ENCODE results near the gene FARS2.
A peak's percentile ranks its signal among the peaks of the same experiment; 100 is the strongest.

The FARS2 gene

DNA sequence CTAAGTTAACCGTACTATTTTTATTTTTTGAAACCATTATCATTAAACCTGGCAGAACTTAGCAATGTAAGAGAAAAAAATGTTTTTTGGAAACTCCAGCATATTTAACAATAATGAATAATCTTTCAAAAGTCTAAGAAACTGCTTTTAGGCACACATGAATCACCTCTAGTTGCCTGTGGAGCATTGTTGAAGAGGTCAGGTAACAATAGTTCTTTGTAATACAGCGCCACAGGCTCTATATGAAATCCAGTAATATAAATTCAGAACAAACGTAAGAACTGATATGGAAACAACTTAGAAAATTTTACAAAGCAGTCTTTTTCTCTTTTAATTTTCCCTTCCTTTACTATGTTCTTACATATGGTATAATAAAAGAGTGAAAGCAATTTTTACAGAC lies 10.9 kb upstream of the FARS2 start:
- no peak for DNase-seq (ENCODE audit: low read depth)
- no peaks in the 10 kb centered on the region for H3K9me3 ChIP-seq (ENCODE audit: control insufficient read depth, low read length)
- no peak overlapping the region for H3K4me3 ChIP-seq (ENCODE audit: low read length)
- no peak overlapping the region for H3K9ac ChIP-seq (ENCODE audit: low read length)
- H3K4me1 ChIP-seq (ENCODE audit: control insufficient read depth, insufficient read depth, low read length), result peaks cover 5% of the 10 kb centered on the region
- H3K36me3 ChIP-seq (ENCODE audit: control insufficient read depth, insufficient read depth, low read length, severe bottlenecking), result no peaks in the 10 kb centered on the region
- H3K27me3 ChIP-seq (replicated peaks; ENCODE audit: control insufficient read depth, insufficient read depth, low read length), result no peaks in the 10 kb centered on the region

DNA sequence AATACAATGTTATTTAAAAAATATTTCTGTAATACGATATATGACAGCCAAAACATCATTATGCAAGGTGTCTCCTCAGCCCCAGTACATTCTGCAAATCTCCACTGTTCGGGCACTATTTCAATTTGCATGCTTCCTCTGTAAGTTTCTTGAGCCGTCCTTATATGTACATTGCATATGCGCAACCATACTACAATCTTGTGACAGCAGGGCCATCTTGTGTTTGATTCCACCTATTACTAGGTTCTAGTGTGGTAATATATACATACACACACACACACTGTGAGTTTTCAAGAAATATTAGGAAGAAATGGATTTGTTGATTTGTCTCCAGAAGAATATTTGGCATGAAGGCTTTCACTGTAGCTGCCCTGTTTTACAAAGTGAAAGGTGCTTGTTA lies 10.4 kb upstream of the FARS2 start:
- Histone ChIP-seq H3K4me1 (ENCODE audit: control insufficient read depth, insufficient read depth, low read length) (peaks cover 5% of the 10 kb centered on the region), H3K9me3 (ENCODE audit: control insufficient read depth, low read length) (no peaks in the 10 kb centered on the region), H3K9ac (ENCODE audit: low read length) (no peak overlapping the region), H3K36me3 (ENCODE audit: control insufficient read depth, insufficient read depth, low read length, severe bottlenecking) (no peaks in the 10 kb centered on the region), H3K27me3 (replicated peaks; ENCODE audit: control insufficient read depth, insufficient read depth, low read length) (no peaks in the 10 kb centered on the region), H3K4me3 (ENCODE audit: low read length) (no peak overlapping the region)
- no peak for DNase-seq (ENCODE audit: low read depth)

DNA sequence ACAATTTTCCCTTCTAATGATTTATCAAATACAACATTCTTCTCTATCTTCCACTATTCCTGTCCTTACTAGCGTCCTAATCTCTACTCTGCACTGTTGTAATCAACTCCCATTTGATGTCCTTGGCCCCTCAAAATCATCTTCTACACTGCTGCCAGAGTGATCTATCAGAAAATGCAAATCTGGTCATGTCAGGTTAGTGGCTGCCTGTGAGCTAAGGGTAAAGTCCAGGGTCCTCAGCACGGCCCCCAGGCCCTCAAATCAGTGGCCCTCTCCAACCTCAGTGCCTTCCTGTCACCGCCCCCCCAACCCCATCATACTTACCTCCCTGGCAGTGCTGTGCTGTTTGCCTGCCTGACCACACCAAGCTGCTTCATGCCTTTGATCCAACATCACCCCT lies 4.4 kb upstream of the FARS2 start:
- Histone ChIP-seq H3K27me3 (replicated peaks; ENCODE audit: control insufficient read depth, insufficient read depth, low read length) (no peaks in the 10 kb centered on the region), H3K9me3 (ENCODE audit: control insufficient read depth, low read length) (no peaks in the 10 kb centered on the region), H3K4me3 (ENCODE audit: low read length) (no peak overlapping the region), H3K36me3 (ENCODE audit: control insufficient read depth, insufficient read depth, low read length, severe bottlenecking) (no peaks in the 10 kb centered on the region), H3K9ac (ENCODE audit: low read length) (no peak overlapping the region), H3K4me1 (ENCODE audit: control insufficient read depth, insufficient read depth, low read length) (peaks cover 8% of the 10 kb centered on the region)
- no peak for DNase-seq (ENCODE audit: low read depth)

DNA sequence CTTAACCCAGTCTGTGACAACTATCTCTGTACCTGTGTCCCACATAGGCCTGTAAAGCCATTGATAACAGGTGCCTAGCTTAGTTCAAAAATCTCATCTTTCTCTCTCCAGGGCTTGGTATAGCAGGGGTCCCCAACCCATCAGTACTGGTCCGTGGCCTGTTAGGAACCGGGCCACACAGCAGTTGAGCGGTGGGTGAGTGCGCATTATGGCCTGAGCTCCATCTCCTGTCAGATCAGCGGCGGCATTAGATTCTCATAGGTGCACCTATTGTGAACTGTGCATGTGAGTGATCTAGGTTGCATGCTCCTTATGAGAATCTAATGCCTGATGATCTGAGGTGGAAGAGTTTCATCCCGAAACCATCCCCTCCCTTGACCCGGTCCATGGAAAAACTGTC lies 3.9 kb upstream of the FARS2 start:
- Histone ChIP-seq H3K36me3 (ENCODE audit: control insufficient read depth, insufficient read depth, low read length, severe bottlenecking) (no peaks in the 10 kb centered on the region), H3K4me3 (ENCODE audit: low read length) (no peak overlapping the region), H3K27me3 (replicated peaks; ENCODE audit: control insufficient read depth, insufficient read depth, low read length) (no peaks in the 10 kb centered on the region), H3K9me3 (ENCODE audit: control insufficient read depth, low read length) (no peaks in the 10 kb centered on the region), H3K4me1 (ENCODE audit: control insufficient read depth, insufficient read depth, low read length) (peaks cover 8% of the 10 kb centered on the region), H3K9ac (ENCODE audit: low read length) (no peak overlapping the region)
- no peak for DNase-seq (ENCODE audit: low read depth)

DNA sequence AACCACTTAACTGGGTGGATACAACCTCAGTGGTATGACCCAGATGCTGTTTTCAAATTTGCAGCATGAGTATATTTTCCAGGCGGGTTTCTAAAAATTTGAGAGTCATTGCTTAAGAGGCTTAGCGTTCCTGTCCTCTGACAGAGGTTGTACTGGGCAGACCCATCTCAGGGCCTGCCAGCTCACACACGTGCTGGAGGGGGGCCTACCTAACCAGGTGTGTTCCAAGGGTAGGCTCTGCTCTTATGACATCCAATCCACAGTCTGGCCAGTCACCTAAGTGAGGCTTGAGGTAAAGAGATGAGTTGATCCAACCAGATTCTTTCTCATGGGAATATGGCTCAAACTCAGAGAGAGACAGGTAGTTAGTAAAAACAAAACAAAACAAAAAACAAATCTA lies 1.9 kb upstream of the FARS2 start:
- H3K4me3 ChIP-seq (ENCODE audit: low read length), result peak overlapping the region; percentile 94
- H3K27me3 ChIP-seq (replicated peaks; ENCODE audit: control insufficient read depth, insufficient read depth, low read length), result no peaks in the 10 kb centered on the region
- no peaks in the 10 kb centered on the region for H3K9me3 ChIP-seq (ENCODE audit: control insufficient read depth, low read length)
- H3K36me3 ChIP-seq (ENCODE audit: control insufficient read depth, insufficient read depth, low read length, severe bottlenecking), result no peaks in the 10 kb centered on the region
- peak overlapping the region; percentile 74 for H3K9ac ChIP-seq (ENCODE audit: low read length)
- peaks cover 8% of the 10 kb centered on the region for H3K4me1 ChIP-seq (ENCODE audit: control insufficient read depth, insufficient read depth, low read length)
- DNase-seq (ENCODE audit: low read depth), result no peak

DNA sequence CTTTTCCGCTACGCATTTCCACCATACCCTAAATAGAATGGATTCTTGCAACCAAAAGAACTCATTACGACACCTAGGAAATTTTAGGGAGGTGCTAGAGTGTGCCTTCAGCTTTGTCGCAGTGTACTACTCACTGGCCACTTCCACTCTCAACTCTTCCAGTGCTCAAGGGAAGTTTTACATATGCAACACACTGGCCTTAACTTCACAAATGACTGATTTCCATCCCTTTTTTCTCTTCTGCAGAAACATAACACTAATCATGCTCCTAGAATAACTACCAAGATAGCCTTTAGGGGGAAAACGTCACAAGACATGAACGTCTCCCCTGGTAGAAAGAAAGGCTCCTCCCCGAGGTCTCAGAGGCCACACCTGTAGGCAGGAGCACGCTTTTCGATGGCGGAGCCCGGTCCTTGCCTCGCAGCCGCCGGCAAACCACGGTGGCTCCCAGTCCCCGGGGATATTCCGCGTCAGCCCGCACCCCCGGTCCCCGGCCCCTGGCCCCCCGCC lies 1.1 kb upstream of the FARS2 start:
- Histone ChIP-seq H3K4me3 (ENCODE audit: low read length) (peak overlapping the region; percentile 94), H3K9me3 (ENCODE audit: control insufficient read depth, low read length) (no peaks in the 10 kb centered on the region), H3K4me1 (ENCODE audit: control insufficient read depth, insufficient read depth, low read length) (peaks cover 8% of the 10 kb centered on the region), H3K27me3 (replicated peaks; ENCODE audit: control insufficient read depth, insufficient read depth, low read length) (no peaks in the 10 kb centered on the region), H3K9ac (ENCODE audit: low read length) (peak overlapping the region; percentile 74), H3K36me3 (ENCODE audit: control insufficient read depth, insufficient read depth, low read length, severe bottlenecking) (no peaks in the 10 kb centered on the region)
- DNase-seq (ENCODE audit: low read depth), result peak; percentile 60

DNA sequence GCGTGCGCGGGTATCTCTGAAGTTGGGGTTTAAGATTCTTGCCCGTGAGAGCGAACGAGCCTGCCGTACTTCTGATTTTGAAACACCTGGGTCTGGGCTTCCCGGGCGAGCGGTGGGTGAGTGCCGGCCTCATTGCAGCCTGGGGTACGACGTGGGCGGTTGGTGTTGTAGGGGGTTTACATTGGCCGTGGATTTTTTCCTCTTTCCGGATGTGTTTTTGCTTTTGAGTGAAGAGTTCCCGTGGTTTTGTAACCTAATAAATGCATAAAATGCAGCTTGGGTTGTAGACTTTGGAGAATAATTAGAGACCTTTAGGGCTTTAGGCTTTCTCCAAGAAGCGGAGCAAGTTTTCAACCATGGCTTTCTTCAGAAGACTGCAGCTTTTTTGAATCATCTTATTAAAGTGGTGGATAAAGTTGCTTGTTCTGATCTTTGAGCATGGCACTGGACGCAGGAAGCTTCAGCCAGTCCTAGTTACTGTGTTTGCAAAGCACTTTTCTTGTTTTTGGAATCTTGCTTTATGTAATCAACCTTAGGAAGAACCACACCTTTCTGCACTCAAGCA lies 314 bp downstream of the FARS2 start:
- DNase-seq (ENCODE audit: low read depth), result no peak

DNA sequence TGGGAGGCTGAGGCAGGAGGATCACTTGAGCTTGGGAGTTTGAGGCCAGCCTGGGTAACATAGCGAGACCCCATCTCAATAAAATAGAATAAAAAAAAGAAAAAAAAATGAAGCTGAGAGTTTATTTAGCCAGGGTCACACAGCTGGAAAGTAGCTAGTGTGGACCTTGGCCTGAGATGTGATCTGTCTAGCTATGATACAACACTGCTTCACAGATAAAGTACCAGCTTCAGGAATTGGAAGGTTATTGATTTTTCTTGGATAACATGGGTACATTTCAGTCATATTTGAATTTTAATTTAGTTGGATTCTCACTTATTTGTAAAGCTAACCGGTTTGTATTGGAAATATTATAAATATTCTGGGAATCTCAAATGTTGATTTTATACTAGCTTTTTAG lies 5.1 kb downstream of the FARS2 start:
- Histone ChIP-seq H3K36me3 (ENCODE audit: control insufficient read depth, insufficient read depth, low read length, severe bottlenecking) (no peaks in the 10 kb centered on the region), H3K9ac (ENCODE audit: low read length) (no peak overlapping the region)

More for the DNA sequence above, 314 bp downstream of the FARS2 start:
- peaks cover 8% of the 10 kb centered on the region for H3K4me1 ChIP-seq (ENCODE audit: control insufficient read depth, insufficient read depth, low read length)
- no peaks in the 10 kb centered on the region for H3K36me3 ChIP-seq (ENCODE audit: control insufficient read depth, insufficient read depth, low read length, severe bottlenecking)
- H3K9me3 ChIP-seq (ENCODE audit: control insufficient read depth, low read length), result no peaks in the 10 kb centered on the region
- no peaks in the 10 kb centered on the region for H3K27me3 ChIP-seq (replicated peaks; ENCODE audit: control insufficient read depth, insufficient read depth, low read length)
- peak overlapping the region; percentile 94 for H3K4me3 ChIP-seq (ENCODE audit: low read length)
- peak overlapping the region; percentile 97 for H3K9ac ChIP-seq (ENCODE audit: low read length)

DNA sequence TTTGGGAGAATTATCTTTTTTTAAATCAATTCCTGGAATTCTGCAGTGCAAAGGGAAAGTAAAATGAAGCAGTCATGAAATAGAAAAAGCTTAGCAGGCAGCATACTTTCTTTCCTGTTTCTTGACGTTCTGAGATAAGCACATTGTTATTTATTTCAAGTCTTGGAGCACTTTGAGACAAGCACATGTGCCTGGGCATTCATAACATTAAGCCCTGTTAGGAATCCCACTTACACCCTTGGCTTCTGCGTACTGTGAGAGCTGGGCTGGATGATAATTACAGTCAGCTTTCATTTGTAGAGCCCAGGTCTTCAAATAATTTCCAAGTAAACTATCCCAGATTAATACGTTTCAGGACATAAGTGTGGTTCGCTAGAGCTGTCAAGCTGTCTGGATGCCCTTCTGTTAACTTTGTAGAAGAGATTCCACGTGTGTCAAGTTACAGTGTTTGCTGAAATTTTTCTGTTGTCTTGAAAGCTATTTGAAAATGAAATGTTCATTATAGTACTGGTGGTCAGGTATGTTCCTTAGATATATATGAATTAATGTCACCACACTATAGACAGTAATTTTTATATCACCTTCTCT lies 8.9 kb downstream of the FARS2 start:
- Histone ChIP-seq H3K4me3 (ENCODE audit: low read length) (no peak overlapping the region), H3K9me3 (ENCODE audit: control insufficient read depth, low read length) (no peaks in the 10 kb centered on the region), H3K4me1 (ENCODE audit: control insufficient read depth, insufficient read depth, low read length) (no peaks in the 10 kb centered on the region), H3K9ac (ENCODE audit: low read length) (no peak overlapping the region), H3K36me3 (ENCODE audit: control insufficient read depth, insufficient read depth, low read length, severe bottlenecking) (no peaks in the 10 kb centered on the region), H3K27me3 (replicated peaks; ENCODE audit: control insufficient read depth, insufficient read depth, low read length) (no peaks in the 10 kb centered on the region)
- no peak for DNase-seq (ENCODE audit: low read depth)

More for the DNA sequence above, 5.1 kb downstream of the FARS2 start:
- Histone ChIP-seq H3K4me3 (ENCODE audit: low read length) (no peak overlapping the region), H3K4me1 (ENCODE audit: control insufficient read depth, insufficient read depth, low read length) (no peaks in the 10 kb centered on the region), H3K27me3 (replicated peaks; ENCODE audit: control insufficient read depth, insufficient read depth, low read length) (no peaks in the 10 kb centered on the region), H3K9me3 (ENCODE audit: control insufficient read depth, low read length) (no peaks in the 10 kb centered on the region)
- no peak for DNase-seq (ENCODE audit: low read depth)

DNA sequence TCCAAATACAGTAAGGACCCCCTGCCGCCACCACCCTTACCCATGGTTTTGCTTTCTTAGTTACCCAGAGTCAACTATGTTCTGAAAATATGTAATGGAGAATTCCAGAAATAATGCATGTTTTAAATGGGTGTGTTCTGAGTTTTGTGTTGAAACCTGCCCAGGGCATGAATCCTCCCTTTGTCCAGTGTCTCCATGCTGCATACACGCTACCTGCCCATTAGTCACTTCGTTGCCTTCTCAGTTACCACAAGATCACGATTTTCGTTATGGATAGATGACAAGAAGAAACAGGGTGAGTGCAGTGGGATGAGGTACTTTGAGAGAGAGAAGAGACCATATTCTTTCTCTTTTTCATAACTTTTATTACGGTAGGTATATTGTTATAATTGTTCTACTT lies 10.6 kb downstream of the FARS2 start:
- Histone ChIP-seq H3K9me3 (ENCODE audit: control insufficient read depth, low read length) (no peaks in the 10 kb centered on the region), H3K27me3 (replicated peaks; ENCODE audit: control insufficient read depth, insufficient read depth, low read length) (no peaks in the 10 kb centered on the region), H3K4me3 (ENCODE audit: low read length) (no peak overlapping the region), H3K9ac (ENCODE audit: low read length) (no peak overlapping the region), H3K4me1 (ENCODE audit: control insufficient read depth, insufficient read depth, low read length) (no peaks in the 10 kb centered on the region), H3K36me3 (ENCODE audit: control insufficient read depth, insufficient read depth, low read length, severe bottlenecking) (no peaks in the 10 kb centered on the region)
- no peak for DNase-seq (ENCODE audit: low read depth)

DNA sequence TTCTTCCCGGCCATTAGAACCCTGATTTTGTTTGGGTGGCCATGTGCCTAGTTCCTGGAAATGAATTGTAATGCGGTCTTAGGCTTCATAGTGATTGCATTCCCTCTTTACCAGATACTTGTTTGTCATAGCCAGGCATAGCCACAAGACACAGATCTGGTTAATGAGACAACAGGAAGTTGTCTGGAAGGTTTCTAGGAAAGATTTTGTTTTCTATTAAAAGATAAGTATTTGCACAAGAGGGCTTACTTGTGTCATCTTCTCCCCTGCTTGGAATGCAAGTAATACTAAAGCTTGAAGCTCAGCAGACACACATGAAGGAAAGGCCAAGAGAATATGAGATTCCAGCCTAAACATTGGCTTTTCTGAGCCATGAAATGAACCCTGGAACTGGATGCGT lies 12.9 kb downstream of the FARS2 start:
- DNase-seq (ENCODE audit: low read depth), result no peak
- no peaks in the 10 kb centered on the region for H3K36me3 ChIP-seq (ENCODE audit: control insufficient read depth, insufficient read depth, low read length, severe bottlenecking)
- H3K4me1 ChIP-seq (ENCODE audit: control insufficient read depth, insufficient read depth, low read length), result no peaks in the 10 kb centered on the region
- no peak overlapping the region for H3K9ac ChIP-seq (ENCODE audit: low read length)
- no peaks in the 10 kb centered on the region for H3K9me3 ChIP-seq (ENCODE audit: control insufficient read depth, low read length)
- H3K4me3 ChIP-seq (ENCODE audit: low read length), result no peak overlapping the region
- H3K27me3 ChIP-seq (replicated peaks; ENCODE audit: control insufficient read depth, insufficient read depth, low read length), result no peaks in the 10 kb centered on the region

DNA sequence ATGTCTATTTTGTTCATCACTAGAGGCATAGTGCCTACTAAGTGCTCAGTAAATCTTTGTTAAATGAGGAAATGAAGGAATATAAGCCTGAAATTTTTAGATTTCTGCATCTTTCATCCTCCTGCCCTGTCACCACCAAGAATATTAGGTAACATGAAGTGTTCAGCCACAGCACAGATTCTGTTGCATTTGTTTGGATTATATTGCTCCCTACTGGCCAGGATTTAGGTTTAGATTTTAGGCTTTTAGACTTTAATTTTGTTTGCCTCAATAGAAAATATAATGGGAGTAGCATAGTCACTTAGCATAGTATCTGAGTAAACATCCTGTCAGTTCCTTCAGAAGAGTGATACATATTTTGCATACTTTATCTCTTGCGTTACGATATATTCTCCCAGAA lies 14.2 kb downstream of the FARS2 start:
- H3K4me1 ChIP-seq (ENCODE audit: control insufficient read depth, insufficient read depth, low read length), result no peaks in the 10 kb centered on the region
- no peak overlapping the region for H3K9ac ChIP-seq (ENCODE audit: low read length)
- no peak for DNase-seq (ENCODE audit: low read depth)
- H3K4me3 ChIP-seq (ENCODE audit: low read length), result no peak overlapping the region
- no peaks in the 10 kb centered on the region for H3K36me3 ChIP-seq (ENCODE audit: control insufficient read depth, insufficient read depth, low read length, severe bottlenecking)
- H3K9me3 ChIP-seq (ENCODE audit: control insufficient read depth, low read length), result no peaks in the 10 kb centered on the region
- no peaks in the 10 kb centered on the region for H3K27me3 ChIP-seq (replicated peaks; ENCODE audit: control insufficient read depth, insufficient read depth, low read length)
